ENCODE data around the gene KRTAP15-1.

The KRTAP15-1 gene

DNA sequence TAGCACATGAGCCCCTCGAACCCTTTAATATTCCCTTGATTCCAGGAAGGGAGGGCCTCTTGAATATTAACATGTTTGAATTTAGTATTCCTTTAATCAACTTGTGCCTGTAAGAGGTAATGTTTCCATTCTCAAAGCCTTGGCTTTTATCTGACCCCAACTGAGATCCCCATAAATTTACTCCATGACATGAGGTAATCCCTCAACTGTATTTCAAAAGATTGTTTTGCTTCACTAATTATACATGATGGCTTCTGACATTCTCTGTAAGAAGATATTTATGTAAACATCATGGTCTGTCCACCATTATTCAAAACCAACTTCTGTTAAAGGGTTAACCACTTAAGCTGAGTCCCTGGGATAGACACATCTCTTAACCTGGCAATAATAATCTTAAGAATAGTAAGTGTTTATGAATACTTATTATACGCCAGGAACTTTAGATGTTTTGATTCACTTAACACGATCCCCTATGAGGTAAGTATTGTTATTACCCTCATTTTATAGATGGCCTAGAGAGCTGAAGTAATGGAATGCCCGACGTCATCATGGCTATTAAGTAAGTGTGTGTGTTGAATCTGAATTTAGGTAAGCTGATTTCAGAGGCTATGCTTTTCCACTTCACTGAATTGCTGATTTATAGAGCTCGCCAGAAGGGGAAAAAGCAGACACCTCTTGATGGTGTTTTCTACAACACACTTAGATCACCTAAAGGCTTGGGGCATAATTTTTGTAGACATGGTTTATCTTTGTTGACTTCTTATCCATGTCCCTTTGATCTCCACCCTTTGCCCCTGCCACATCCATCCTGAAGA, 29.0 kb downstream of the KRTAP15-1 start:
- H3K9me2 ChIP-seq (replicated peaks; ENCODE audit: low read depth, low read length) = no peaks in the 10 kb centered on the region
- no peak overlapping the region for H3K4me3 ChIP-seq (ENCODE audit: low read length, poor library complexity, severe bottlenecking)
- H3K79me2 ChIP-seq (ENCODE audit: insufficient read depth, low read length) = no peaks in the 10 kb centered on the region
- no peak overlapping the region for H3K9ac ChIP-seq (ENCODE audit: low read depth, low read length, poor library complexity, severe bottlenecking)
- no peaks in the 10 kb centered on the region for H3F3A ChIP-seq (ENCODE audit: low read depth)
- H4K20me1 ChIP-seq (ENCODE audit: insufficient read depth, low read length, poor library complexity, severe bottlenecking) = no peaks in the 10 kb centered on the region
- H3K4me2 ChIP-seq (ENCODE audit: low read depth, low read length, poor library complexity, severe bottlenecking) = no peak overlapping the region
- H3K36me3 ChIP-seq (ENCODE audit: insufficient read depth, low read length) = no peaks in the 10 kb centered on the region
- no peak overlapping the region for H2AFZ ChIP-seq (ENCODE audit: low read length)
- H3K9me3 ChIP-seq (ENCODE audit: insufficient read depth, low read depth, low read length) = no peaks in the 10 kb centered on the region
- no peaks in the 10 kb centered on the region for H3K4me1 ChIP-seq (ENCODE audit: insufficient read depth, low read length, poor library complexity, severe bottlenecking)
- H3K27me3 ChIP-seq (ENCODE audit: insufficient read depth, low read length, poor library complexity, severe bottlenecking) = no peaks in the 10 kb centered on the region
- no peak for TF ChIP-seq EZH2phosphoT487 (IDR thresholded peaks at IDR 0.05; ENCODE audit: borderline replicate concordance)
- TF ChIP-seq, protein P1, sequence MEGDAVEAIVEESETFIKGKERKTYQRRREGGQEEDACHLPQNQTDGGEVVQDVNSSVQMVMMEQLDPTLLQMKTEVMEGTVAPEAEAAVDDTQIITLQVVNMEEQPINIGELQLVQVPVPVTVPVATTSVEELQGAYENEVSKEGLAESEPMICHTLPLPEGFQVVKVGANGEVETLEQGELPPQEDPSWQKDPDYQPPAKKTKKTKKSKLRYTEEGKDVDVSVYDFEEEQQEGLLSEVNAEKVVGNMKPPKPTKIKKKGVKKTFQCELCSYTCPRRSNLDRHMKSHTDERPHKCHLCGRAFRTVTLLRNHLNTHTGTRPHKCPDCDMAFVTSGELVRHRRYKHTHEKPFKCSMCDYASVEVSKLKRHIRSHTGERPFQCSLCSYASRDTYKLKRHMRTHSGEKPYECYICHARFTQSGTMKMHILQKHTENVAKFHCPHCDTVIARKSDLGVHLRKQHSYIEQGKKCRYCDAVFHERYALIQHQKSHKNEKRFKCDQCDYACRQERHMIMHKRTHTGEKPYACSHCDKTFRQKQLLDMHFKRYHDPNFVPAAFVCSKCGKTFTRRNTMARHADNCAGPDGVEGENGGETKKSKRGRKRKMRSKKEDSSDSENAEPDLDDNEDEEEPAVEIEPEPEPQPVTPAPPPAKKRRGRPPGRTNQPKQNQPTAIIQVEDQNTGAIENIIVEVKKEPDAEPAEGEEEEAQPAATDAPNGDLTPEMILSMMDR (conservative IDR thresholded peaks at IDR 0.05; ENCODE audit: low read length) = no peak

DNA sequence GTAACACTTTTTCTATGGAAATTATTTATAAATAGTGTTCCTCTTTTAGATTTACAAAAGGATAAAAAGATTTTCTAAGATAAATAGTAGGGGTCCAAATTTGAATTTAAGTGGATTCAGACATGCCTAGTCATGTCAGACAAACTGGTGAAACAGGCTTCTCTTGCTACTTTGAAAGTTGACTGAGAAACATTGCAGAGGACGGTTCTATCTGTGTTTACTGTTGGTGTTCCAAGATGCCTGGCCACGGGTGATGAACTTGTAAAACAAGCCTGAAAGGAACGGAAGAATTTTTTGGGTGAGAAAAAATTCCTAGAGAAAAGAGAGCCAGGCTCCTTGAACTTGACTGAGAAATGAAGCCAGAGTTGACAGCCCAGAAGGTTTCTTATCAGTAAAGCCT, 37.9 kb downstream of the KRTAP15-1 start:
- Histone ChIP-seq H3K36me3 (ENCODE audit: insufficient read depth, low read length) (no peaks in the 10 kb centered on the region), H3K9me3 (ENCODE audit: insufficient read depth, low read depth, low read length) (no peaks in the 10 kb centered on the region), H4K20me1 (ENCODE audit: insufficient read depth, low read length, poor library complexity, severe bottlenecking) (no peaks in the 10 kb centered on the region), H3K9ac (ENCODE audit: low read depth, low read length, poor library complexity, severe bottlenecking) (no peak overlapping the region), H2AFZ (ENCODE audit: low read length) (no peak overlapping the region), H3K9me2 (replicated peaks; ENCODE audit: low read depth, low read length) (no peaks in the 10 kb centered on the region), H3F3A (ENCODE audit: low read depth) (no peaks in the 10 kb centered on the region), H3K4me3 (ENCODE audit: low read length, poor library complexity, severe bottlenecking) (no peak overlapping the region), H3K4me2 (ENCODE audit: low read depth, low read length, poor library complexity, severe bottlenecking) (no peak overlapping the region), H3K79me2 (ENCODE audit: insufficient read depth, low read length) (no peaks in the 10 kb centered on the region), H3K27me3 (ENCODE audit: insufficient read depth, low read length, poor library complexity, severe bottlenecking) (no peaks in the 10 kb centered on the region), H3K4me1 (ENCODE audit: insufficient read depth, low read length, poor library complexity, severe bottlenecking) (no peaks in the 10 kb centered on the region)
- TF ChIP-seq EZH2phosphoT487 (IDR thresholded peaks at IDR 0.05; ENCODE audit: borderline replicate concordance) = no peak
- TF ChIP-seq, protein P1 (conservative IDR thresholded peaks at IDR 0.05; ENCODE audit: low read length) = no peak

- Histone ChIP-seq H3K36me3 (ENCODE audit: insufficient read depth, low read length) (no peaks in the 10 kb centered on the region), H3K79me2 (ENCODE audit: insufficient read depth, low read length) (no peaks in the 10 kb centered on the region), H3K4me3 (ENCODE audit: low read length, poor library complexity, severe bottlenecking) (no peak overlapping the region), H3K9me2 (replicated peaks; ENCODE audit: low read depth, low read length) (no peaks in the 10 kb centered on the region), H3K4me1 (ENCODE audit: insufficient read depth, low read length, poor library complexity, severe bottlenecking) (no peaks in the 10 kb centered on the region), H3K9ac (ENCODE audit: low read depth, low read length, poor library complexity, severe bottlenecking) (no peak overlapping the region), H3F3A (ENCODE audit: low read depth) (no peaks in the 10 kb centered on the region), H3K27me3 (ENCODE audit: insufficient read depth, low read length, poor library complexity, severe bottlenecking) (no peaks in the 10 kb centered on the region), H4K20me1 (ENCODE audit: insufficient read depth, low read length, poor library complexity, severe bottlenecking) (no peaks in the 10 kb centered on the region), H3K4me2 (ENCODE audit: low read depth, low read length, poor library complexity, severe bottlenecking) (no peak overlapping the region), H2AFZ (ENCODE audit: low read length) (no peak overlapping the region), H3K9me3 (ENCODE audit: insufficient read depth, low read depth, low read length) (no peaks in the 10 kb centered on the region)
- TF ChIP-seq EZH2phosphoT487 (IDR thresholded peaks at IDR 0.05; ENCODE audit: borderline replicate concordance) = no peak
- TF ChIP-seq, protein P1 (conservative IDR thresholded peaks at IDR 0.05; ENCODE audit: low read length) = no peak
Measured at GRCh38 chr21:30479259-30479658, 39.2 kb downstream of the KRTAP15-1 start.

Measured in Loucy (cell line).